ENCODE measurements around the gene TMPRSS7. TPM values are rescaled to one million over a fixed set of nuclear protein-coding genes. Genes with fewer than 3 reads are reported as not detected.

TMPRSS7 gene
- polyA plus RNA-seq, 3 donors, result not detected

- Histone ChIP-seq H3K79me2 (ENCODE audit: insufficient read depth, low read length) (no peaks in the 10 kb centered on the region), H3K27me3 (ENCODE audit: control insufficient read depth in 2 of 2, insufficient read depth in 2 of 2, low read length in 2 of 2) (no peaks in the 10 kb centered on the region), H3K27ac (ENCODE audit: low read depth in 1 of 2, low read length in 2 of 2) (no peak overlapping the region), H2AFZ (ENCODE audit: insufficient read depth, low read depth, low read length, poor library complexity, severe bottlenecking) (no peak overlapping the region), H3K9ac (ENCODE audit: insufficient read depth, low read length, poor library complexity, severe bottlenecking) (no peak overlapping the region), H3K4me2 (replicated peaks; ENCODE audit: extremely low read depth, low read length, poor library complexity, severe bottlenecking) (no peak overlapping the region), H3K4me1 (ENCODE audit: control insufficient read depth in 1 of 2, insufficient read depth in 2 of 2, low read length in 2 of 2) (peaks cover 8 to 11% of the 10 kb centered on the region in 2 donors), H3K36me3 (replicated peaks in 1 of 2; ENCODE audit: control insufficient read depth in 1 of 2, insufficient read depth in 2 of 2, low read length in 2 of 2) (no peaks in the 10 kb centered on the region), H3K9me3 (replicated peaks in 1 of 2; ENCODE audit: control insufficient read depth in 1 of 2, insufficient read depth in 1 of 2, low read length in 2 of 2) (no peaks in the 10 kb centered on the region), H4K20me1 (ENCODE audit: insufficient read depth, low read length) (no peaks in the 10 kb centered on the region), H3K4me3 (replicated peaks in 1 of 3; ENCODE audit: low read depth in 2 of 3, low read length in 3 of 3) (no peak overlapping the region)
- Mint-ChIP-seq H3K4me3 (no peak overlapping the region), H3K9me3 (peaks cover 0 to 4% (median 0%) of the 10 kb centered on the region in 7 donors), H3K27ac (no peak overlapping the region), H3K36me3 (no peaks in the 10 kb centered on the region), H3K4me1 (peaks cover 13% of the 10 kb centered on the region), H3K27me3 (ENCODE audit: low read depth in 3 of 3) (peaks cover 0 to 4% (median 3%) of the 10 kb centered on the region in 3 donors)
- 100% methylated on average over 1 of the region's 6 CpGs for WGBS (ENCODE audit: insufficient coverage)
- no peak for TF ChIP-seq CTCF (IDR thresholded peaks at IDR 0.05)
- intact Hi-C loops (cut with micrococcal nuclease), result no loop called here
- DNase-seq, result no peak
These were observed 22.1 kb upstream of the TMPRSS7 start for GRCh38 chr3:112012205-112012992.

- intact Hi-C loops (cut with micrococcal nuclease), result no loop called here
- Histone ChIP-seq H4K20me1 (ENCODE audit: insufficient read depth, low read length) (no peaks in the 10 kb centered on the region), H3K4me2 (replicated peaks; ENCODE audit: extremely low read depth, low read length, poor library complexity, severe bottlenecking) (peak overlapping the region; percentile 14), H3K9me3 (replicated peaks in 1 of 2; ENCODE audit: control insufficient read depth in 1 of 2, insufficient read depth in 1 of 2, low read length in 2 of 2) (no peaks in the 10 kb centered on the region), H3K27ac (ENCODE audit: low read depth in 1 of 2, low read length in 2 of 2) (no peak overlapping the region), H3K4me1 (ENCODE audit: control insufficient read depth in 1 of 2, insufficient read depth in 2 of 2, low read length in 2 of 2) (peaks cover 8 to 11% of the 10 kb centered on the region in 2 donors), H3K79me2 (ENCODE audit: insufficient read depth, low read length) (no peaks in the 10 kb centered on the region), H3K36me3 (replicated peaks in 1 of 2; ENCODE audit: control insufficient read depth in 1 of 2, insufficient read depth in 2 of 2, low read length in 2 of 2) (no peaks in the 10 kb centered on the region), H2AFZ (ENCODE audit: insufficient read depth, low read depth, low read length, poor library complexity, severe bottlenecking) (peak overlapping the region; percentile 55), H3K9ac (ENCODE audit: insufficient read depth, low read length, poor library complexity, severe bottlenecking) (no peak overlapping the region), H3K4me3 (replicated peaks in 1 of 3; ENCODE audit: low read depth in 2 of 3, low read length in 3 of 3) (no peak overlapping the region), H3K27me3 (ENCODE audit: control insufficient read depth in 2 of 2, insufficient read depth in 2 of 2, low read length in 2 of 2) (no peaks in the 10 kb centered on the region)
- Mint-ChIP-seq H3K27ac (no peak overlapping the region), H3K36me3 (no peaks in the 10 kb centered on the region), H3K9me3 (peaks cover 0 to 4% (median 0%) of the 10 kb centered on the region in 7 donors), H3K4me3 (no peak overlapping the region), H3K27me3 (ENCODE audit: low read depth in 3 of 3) (peaks cover 0 to 3% (median 0%) of the 10 kb centered on the region in 3 donors), H3K4me1 (peaks cover 13% of the 10 kb centered on the region)
- peak; percentile 72 for TF ChIP-seq CTCF (IDR thresholded peaks at IDR 0.05)
- peak; percentile 32 to 49 (median 49) for DNase-seq
- WGBS (ENCODE audit: insufficient coverage), result 53% methylated on average over 14 of the region's 19 CpGs
These were observed 21.3 kb upstream of the TMPRSS7 start for GRCh38 chr3:112013058-112013783.

Measured in CD14-positive monocyte (primary cell).